HS-5 (cell line): ENCODE results near the gene USP12.
"Not testable (repeated sequence)": the region's sequence is repeated elsewhere in the genome, so short reads cannot be mapped to it uniquely, and the experiment has no call there.

Source experiments
- DNase-seq: peaks from one replicate; pipeline ENCODE4 v3.0.0-alpha.2; 2012; ENCODE audit warnings: low read depth

USP12 gene, protein sequence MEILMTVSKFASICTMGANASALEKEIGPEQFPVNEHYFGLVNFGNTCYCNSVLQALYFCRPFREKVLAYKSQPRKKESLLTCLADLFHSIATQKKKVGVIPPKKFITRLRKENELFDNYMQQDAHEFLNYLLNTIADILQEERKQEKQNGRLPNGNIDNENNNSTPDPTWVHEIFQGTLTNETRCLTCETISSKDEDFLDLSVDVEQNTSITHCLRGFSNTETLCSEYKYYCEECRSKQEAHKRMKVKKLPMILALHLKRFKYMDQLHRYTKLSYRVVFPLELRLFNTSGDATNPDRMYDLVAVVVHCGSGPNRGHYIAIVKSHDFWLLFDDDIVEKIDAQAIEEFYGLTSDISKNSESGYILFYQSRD

GRCh38 chr13:27171244-27171826 lies at the start of gene USP12:
TSS of gene USP12 (minus strand) at chr13:27171811. CDS start at chr13:27171639, 172 bp downstream.
- no peak for DNase-seq

DNA sequence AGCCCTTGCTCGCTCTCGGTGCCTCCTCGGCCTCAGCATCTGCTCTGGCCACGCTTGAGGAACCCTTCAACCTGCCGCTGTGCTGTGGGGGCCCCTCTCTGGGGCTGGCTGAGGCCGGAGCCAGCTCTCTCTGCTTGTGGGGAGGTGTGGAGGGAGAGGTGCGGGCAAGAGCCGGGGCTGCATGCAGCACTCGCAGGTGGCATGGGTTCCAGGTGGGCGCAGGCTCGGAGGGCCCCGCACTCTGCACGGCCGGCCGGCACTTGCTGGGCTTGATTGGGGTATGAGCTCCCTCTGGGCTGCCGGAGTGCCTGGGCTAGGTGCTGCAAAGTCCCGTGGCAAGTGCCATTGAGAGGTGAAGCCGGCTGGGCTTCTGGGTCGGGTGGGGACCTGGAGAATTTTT lies 48.0 kb upstream of the USP12 start:
- no peak for DNase-seq

- DNase-seq = not testable (repeated sequence)
Observed at GRCh38 chr13:27218861-27219260, 47.2 kb upstream of the USP12 start.

GRCh38 chr13:27217791-27218190 lies 46.2 kb upstream of the USP12 start:
- DNase-seq = not testable (repeated sequence)

GRCh38 chr13:27213386-27213785 lies 41.8 kb upstream of the USP12 start:
- not testable (repeated sequence) for DNase-seq

- DNase-seq = no peak
Observed at GRCh38 chr13:27211771-27212364, 40.3 kb upstream of the USP12 start.

DNA sequence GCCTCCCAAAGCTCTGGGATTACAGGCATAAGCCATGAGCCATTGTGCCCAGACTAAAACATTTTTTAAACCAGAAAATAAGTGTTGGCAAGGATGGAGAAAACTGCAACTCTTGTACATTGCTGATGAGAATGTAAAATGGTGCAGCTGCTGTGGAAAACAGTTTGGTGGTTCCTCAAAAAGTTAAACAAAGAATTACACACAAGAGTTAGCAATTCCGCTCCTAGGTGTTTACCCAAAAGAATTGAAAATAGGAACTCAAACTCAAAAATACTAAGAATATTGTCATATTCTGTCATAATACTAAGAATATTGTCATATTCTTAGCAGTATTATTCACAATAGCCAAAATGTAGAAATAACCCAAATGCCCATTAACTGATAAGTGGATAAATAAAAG lies 39.7 kb upstream of the USP12 start:
- no peak for DNase-seq

GRCh38 chr13:27208514-27208913 lies 36.9 kb upstream of the USP12 start:
- DNase-seq = no peak

GRCh38 chr13:27203854-27204253 lies 32.2 kb upstream of the USP12 start:
- DNase-seq = no peak

- no peak for DNase-seq
Observed at GRCh38 chr13:27203186-27203585, 31.6 kb upstream of the USP12 start.

DNA sequence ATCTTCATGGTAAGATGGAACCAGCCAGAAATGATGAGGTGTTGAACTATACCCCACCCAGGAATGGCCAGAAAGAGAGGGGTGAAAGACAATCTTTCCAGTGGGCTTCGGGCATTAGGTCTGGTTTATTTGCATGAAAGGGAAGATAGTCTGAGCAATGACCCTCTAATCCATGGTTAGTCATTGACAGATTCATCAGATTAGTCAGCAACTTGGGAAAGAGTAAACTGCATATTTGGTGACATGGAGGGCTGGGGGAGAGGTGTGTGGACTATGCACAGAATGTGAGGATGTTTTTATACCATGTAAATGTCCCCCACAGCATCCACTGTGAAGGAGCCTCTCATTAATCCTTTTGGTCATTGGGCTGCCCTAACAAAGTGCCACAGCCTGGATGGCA lies 30.1 kb upstream of the USP12 start:
- DNase-seq = no peak

DNA sequence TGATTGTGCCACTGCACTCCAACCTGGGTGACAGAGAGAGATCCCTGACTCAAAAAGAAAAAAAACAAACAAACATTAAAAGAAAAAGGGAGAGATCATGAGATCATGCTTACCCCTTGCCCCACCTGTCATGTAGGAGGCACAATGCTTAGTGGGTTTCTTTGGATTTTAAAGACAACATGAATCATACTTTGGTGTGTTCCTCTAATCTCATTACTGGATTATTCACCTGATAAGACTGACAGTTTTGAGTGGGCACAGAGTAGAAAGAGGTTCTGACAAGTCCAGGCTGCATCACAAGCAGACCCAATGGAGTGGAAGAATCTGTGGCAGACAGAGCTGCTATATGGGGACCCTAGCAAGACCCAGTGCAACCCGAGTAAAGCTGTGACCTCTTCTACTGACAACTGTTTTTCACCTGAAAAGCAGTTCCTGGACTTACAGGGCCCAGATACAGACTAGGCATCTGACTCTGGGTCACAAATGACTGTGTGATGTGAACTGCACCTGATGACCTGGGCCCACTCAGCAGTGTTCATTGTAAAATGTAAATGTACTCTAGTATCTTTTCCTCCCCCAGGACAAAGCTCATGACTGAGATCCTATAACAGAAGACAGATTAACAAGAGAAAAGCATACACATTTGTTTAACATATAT lies 28.9 kb upstream of the USP12 start:
- DNase-seq = no peak

DNA sequence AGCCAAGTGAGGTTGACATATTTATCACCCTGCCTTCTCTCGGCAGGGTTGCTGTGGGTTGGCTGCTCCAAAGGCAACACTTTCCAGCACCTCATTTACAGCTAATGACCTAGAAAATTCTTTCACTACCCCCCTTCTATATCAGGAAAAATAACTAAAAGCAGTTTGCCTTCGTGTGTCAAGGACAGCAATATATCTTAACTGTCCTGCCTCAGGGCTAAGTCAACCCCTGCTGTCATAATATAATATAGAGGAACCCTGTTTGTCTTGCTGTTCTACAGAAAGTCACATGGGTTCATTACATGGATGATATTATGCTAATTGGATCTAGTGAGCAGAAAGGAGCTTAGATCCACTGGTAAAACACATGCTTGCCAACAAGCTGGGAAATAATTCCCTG lies 28.1 kb upstream of the USP12 start:
- no peak for DNase-seq

DNA sequence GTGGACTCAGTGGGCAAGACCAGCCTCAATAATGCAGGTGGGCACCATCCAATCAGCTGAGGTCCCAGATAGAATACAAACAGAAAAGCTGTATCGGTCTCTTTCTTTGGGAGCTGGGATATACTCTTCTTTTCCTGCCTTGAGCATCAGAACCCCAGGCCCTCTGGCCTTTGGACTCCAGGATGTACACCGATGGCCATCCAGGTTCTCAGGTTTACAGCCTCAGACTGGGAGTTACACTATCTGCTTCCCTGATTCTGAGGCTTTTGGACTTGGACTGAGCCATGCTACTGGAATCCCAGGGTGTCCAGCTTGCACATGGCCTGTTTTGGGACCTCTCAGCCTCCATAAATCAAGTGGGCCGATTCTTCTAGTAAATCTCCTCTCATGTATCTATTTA lies 27.6 kb upstream of the USP12 start:
- DNase-seq = no peak

- DNase-seq = peak; percentile 73
Observed at GRCh38 chr13:27194895-27195764, 23.5 kb upstream of the USP12 start.

DNA sequence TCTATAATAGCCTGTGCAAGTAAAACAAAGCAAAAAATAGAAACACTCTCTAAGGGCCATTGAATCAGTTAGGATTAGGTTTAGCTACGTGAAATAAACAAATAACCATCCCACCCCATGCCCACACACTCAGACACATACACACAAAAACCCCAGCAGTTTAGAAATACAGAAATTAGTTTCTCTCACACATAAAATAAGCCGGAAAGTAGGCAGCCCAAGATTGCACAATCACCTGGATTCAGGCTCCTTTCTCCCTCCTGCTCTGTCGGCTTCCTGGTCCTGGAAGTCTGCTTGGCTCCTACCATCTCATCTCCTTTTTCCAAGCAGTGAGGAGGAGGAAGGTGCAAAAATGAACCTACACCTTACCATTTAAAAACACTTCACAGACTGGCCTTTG lies 22.6 kb upstream of the USP12 start:
- DNase-seq = no peak

DNA sequence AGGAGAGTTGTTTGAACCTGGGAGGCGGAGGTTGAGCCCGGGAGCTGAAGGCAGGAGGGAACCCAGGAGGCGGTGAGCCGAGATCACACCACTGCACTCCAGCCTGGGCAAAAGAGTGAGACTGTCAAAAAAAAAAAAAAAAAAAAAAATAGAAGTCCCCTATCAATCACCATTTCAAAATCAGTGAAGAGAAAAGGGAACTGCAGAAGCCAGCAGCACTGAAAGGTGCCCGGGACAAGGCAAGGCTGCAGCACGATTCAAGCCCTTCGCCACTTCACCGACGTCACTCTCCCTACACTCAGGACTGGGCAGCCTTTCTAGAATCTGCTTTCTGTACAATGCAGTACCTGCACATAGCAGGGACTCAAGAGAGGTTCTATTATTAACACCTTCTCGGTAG lies 21.9 kb upstream of the USP12 start:
- DNase-seq = no peak

DNA sequence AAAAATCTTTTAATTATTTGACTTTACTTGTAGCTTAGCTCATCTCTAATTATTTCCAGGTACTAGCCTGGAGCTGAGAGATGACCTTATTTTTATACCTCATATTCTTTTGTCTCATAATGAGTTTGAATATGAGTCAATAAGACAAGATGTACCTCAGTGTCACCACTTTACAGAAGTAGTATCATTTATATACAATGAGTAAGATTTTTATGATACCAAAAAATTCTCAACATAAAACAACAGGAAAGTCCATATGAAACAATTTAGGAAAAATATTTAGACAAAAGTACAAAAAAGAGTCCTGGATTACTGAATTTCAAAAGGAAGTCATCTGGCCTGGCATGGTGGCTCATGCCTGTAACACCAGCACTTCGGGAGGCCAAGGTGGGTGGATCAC lies 21.4 kb upstream of the USP12 start:
- DNase-seq = no peak

- DNase-seq = not testable (repeated sequence)
Observed at GRCh38 chr13:27192367-27192766, 20.8 kb upstream of the USP12 start.

- DNase-seq = no peak
Observed at GRCh38 chr13:27189192-27189591, 17.6 kb upstream of the USP12 start.

GRCh38 chr13:27188239-27188638 lies 16.6 kb upstream of the USP12 start:
- no peak for DNase-seq

DNA sequence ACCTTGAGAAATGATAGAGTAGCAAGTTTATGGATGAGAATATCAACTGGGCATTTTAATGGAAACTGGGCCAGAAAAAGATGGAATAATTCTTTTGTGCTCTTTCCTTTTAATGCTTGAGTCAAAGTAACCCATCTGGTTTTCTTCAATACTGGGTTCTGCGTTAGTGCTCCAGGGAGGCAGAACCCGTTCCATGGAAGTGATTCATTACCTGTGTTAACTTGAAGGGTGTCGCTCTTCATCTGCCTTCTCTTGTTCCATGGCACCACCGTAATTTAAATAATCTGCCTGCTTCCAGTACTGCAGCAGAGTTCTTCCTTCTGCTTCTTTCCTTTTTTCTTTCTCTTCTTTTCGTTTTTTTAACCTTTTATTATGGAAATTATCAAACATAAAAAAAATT lies 14.7 kb upstream of the USP12 start:
- no peak for DNase-seq
